ENCODE results near the gene AHCYL1. TPM values are rescaled to one million over a fixed set of nuclear protein-coding genes. Genes with fewer than 3 reads are reported as not detected.

AHCYL1 gene
- total RNA-seq, 1 experiment from 2014 or later = 147 TPM

- ChIA-PET POLR2A (ENCODE audit: unreplicated experiment) (interaction anchor here (0.5 to 1.0 kb wide), 4 partner anchors 37 to 197 kb away, joined by 4 to 8 read pairs (median 6); no protein-coding TSS in a partner anchor), CTCF (interaction anchor here (0.6 to 2.1 kb wide), 5 partner anchors 17 to 202 kb away, joined by 4 to 11 read pairs (median 7); no protein-coding TSS in a partner anchor)
- Histone ChIP-seq H3K79me2 (ENCODE audit: low read depth) (no peaks in the 10 kb centered on the region), H3K27me3 (ENCODE audit: insufficient read depth, low read depth) (no peaks in the 10 kb centered on the region), H3K9me2 (ENCODE audit: insufficient read depth) (no peaks in the 10 kb centered on the region), H3K9me3 (ENCODE audit: insufficient read depth, low read depth) (0 out of 2 replicates have a peak, but pooled peaks cover 12% of the 10 kb centered on the region), H3F3A (ENCODE audit: insufficient read depth, low read depth) (peaks cover 58% of the 10 kb centered on the region), H3K36me3 (ENCODE audit: low read depth) (no peaks in the 10 kb centered on the region), H4K20me1 (ENCODE audit: insufficient read depth) (no peaks in the 10 kb centered on the region), H3K4me3 (no peak overlapping the region), H2AFZ (no peak overlapping the region), H3K4me2 (peak overlapping the region; percentile 52), H3K27ac (peak overlapping the region; percentile 84), H3K4me1 (replicated peaks; ENCODE audit: insufficient read depth) (peaks cover 100% of the 10 kb centered on the region)
- TSS peak; percentile 70 for BruUV-seq (replicated peaks)
- DNase-seq = no peak
- intact Hi-C loops (cut with micrococcal nuclease; ENCODE audit: unreplicated experiment) = loop anchor here (1.0 kb wide), 1 partner anchor 48 kb away; no protein-coding TSS in a partner anchor
- no peak for TF ChIP-seq EZH2 (IDR thresholded peaks at IDR 0.05; ENCODE audit: low read depth)
- TF ChIP-seq, protein P1, sequence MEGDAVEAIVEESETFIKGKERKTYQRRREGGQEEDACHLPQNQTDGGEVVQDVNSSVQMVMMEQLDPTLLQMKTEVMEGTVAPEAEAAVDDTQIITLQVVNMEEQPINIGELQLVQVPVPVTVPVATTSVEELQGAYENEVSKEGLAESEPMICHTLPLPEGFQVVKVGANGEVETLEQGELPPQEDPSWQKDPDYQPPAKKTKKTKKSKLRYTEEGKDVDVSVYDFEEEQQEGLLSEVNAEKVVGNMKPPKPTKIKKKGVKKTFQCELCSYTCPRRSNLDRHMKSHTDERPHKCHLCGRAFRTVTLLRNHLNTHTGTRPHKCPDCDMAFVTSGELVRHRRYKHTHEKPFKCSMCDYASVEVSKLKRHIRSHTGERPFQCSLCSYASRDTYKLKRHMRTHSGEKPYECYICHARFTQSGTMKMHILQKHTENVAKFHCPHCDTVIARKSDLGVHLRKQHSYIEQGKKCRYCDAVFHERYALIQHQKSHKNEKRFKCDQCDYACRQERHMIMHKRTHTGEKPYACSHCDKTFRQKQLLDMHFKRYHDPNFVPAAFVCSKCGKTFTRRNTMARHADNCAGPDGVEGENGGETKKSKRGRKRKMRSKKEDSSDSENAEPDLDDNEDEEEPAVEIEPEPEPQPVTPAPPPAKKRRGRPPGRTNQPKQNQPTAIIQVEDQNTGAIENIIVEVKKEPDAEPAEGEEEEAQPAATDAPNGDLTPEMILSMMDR (conservative IDR thresholded peaks at IDR 0.05) = no peak
Observed at GRCh38 chr1:109978761-109979488, 5.6 kb upstream of the AHCYL1 start.

DNA sequence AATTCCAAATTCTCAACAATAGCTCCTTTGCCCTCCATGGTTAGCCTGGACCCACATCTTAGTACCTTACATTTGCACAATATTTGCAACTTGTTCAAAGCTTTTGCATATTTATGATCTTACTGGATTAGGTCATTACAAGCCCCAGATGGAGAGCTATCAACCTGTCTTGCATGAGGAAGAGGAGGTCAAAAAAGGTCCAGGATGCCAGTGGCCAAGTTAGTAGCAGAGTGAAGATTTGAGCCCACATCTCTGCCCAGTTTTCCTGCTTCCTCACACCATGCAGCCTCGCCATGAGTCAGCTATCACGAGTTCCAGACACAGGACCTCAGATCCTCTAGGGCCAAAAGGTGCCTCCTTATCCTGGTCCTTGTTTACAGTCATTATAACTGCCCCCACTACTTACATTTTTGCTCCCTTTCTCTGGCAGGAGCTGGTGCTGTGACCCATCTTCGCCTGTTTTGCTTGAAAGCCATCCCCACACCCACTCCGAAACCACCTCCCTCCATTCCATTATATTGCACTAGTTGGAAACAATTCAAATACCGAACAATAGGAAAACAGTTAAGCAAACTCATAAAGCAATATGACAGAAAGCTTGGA lies 5.0 kb upstream of the AHCYL1 start:
- ChIA-PET POLR2A (ENCODE audit: unreplicated experiment) (interaction anchor here (0.5 to 1.0 kb wide), 5 partner anchors 19 to 197 kb away, joined by 6 to 15 read pairs (median 8); no protein-coding TSS in a partner anchor), CTCF (interaction anchor here (0.5 to 2.1 kb wide), 9 partner anchors 17 to 203 kb away, joined by 3 to 11 read pairs (median 4); no protein-coding TSS in a partner anchor)
- no peaks in the 10 kb centered on the region for H4K20me1 ChIP-seq (ENCODE audit: insufficient read depth)
- H3K36me3 ChIP-seq (ENCODE audit: low read depth) = no peaks in the 10 kb centered on the region
- H3K27me3 ChIP-seq (ENCODE audit: insufficient read depth, low read depth) = no peaks in the 10 kb centered on the region
- no peaks in the 10 kb centered on the region for H3K9me2 ChIP-seq (ENCODE audit: insufficient read depth)
- 0 out of 2 replicates have a peak overlapping the region, but pooled peaks have one; percentile 2 for H2AFZ ChIP-seq
- TF ChIP-seq, protein P1 (conservative IDR thresholded peaks at IDR 0.05) = no peak
- no peak for TF ChIP-seq EZH2 (IDR thresholded peaks at IDR 0.05; ENCODE audit: low read depth)
- peak overlapping the region; percentile 52 for H3K4me2 ChIP-seq
- peak overlapping the region; percentile 84 for H3K27ac ChIP-seq
- peak overlapping the region; percentile 6; the same call in 1 of the 2 replicates for H3K4me3 ChIP-seq
- H3K79me2 ChIP-seq (ENCODE audit: low read depth) = 0 out of 2 replicates have a peak, but pooled peaks cover under 1% of the 10 kb centered on the region
- intact Hi-C loops (cut with micrococcal nuclease; ENCODE audit: unreplicated experiment) = loop anchor here (1.0 kb wide), 7 partner anchors 48 to 433 kb away; no protein-coding TSS in a partner anchor
- BruUV-seq (replicated peaks) = no TSS peak
- peaks cover 59% of the 10 kb centered on the region for H3F3A ChIP-seq (ENCODE audit: insufficient read depth, low read depth)
- 0 out of 2 replicates have a peak, but pooled peaks cover 12% of the 10 kb centered on the region for H3K9me3 ChIP-seq (ENCODE audit: insufficient read depth, low read depth)
- H3K4me1 ChIP-seq (replicated peaks; ENCODE audit: insufficient read depth) = peaks cover 98% of the 10 kb centered on the region
- peak; percentile 66 to 93 for DNase-seq
